ENCODE measurements around the gene STEAP3.

The STEAP3 gene

GRCh38 chr2:119198240-119198840, 25.3 kb upstream of the STEAP3 start:
- DNase-seq, result no peak

DNA sequence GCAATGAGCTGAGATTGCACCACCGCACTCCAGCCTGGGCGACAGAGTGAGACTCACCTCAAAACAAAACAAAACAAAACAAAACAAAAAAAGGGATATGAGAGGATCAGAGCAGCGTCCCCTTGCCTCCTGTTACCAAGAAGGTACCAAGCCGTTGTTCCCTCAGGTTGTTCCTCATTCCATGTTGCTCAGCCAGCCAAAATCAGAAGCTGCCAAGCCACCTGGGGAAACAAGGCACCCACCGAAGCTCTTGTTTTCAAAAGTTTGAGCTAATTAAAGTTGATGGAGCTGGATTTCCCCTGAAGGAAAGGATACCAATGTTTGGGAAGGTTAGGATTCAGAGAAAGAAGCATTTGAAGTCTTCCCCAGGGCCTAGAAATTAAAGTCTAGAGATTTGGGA, 21.8 kb upstream of the STEAP3 start:
- DNase-seq, result no peak

DNA sequence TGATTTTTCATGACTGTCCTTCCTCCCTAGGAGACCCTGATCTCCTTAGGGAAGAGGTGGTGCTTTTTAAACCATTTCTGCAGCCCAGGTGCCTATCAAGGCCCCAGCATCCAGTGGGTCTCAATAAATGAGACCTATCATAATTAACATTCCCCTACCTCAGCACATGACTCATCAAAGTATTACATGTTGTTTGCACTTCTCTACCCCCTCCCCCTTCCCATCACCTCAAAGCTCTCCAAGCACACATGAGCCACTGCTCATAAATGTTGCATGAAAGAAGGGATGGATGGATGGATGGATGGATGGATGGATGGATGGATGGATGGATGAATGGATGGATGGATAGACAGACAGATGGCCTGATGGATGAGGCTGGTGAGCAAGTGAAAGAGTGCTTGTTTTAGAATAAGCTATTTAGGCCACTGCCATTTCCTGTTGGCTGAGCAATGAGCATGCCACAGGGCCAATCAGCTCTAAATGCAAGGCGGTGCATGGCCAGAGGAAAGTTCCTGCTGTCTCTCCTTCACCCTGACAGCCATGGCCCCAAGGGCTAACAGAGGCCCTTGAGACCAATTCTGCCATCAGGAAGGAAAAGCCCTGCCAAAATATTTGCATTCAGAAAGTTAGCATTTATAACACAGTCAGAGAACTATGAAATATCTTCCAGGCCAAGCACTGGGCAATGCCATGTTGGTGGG, 20.9 kb upstream of the STEAP3 start:
- no peak for DNase-seq

GRCh38 chr2:119204525-119204924, 19.1 kb upstream of the STEAP3 start:
- DNase-seq, result no peak

- DNase-seq, result no peak
Measured at GRCh38 chr2:119205001-119205706, 18.5 kb upstream of the STEAP3 start.

DNA sequence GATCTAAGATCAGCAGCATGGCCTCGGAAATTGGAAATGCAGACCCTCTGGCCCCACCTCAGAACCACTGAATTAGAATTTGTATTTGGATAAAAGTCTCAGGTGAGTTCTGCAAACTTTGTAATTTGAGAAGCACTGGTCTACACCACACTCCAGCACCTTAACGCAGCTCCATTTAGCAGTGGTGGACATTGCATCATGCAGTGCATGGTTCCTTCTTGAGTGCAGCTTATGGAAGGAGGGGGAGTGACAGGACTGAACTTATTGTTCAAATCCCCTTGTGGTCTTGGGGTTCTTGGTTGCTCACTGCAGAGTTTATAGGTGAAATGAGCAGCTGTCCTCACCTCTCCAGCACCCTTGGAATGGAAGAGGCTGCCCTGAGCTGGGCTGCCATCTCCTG, 17.4 kb upstream of the STEAP3 start:
- no peak for DNase-seq

- DNase-seq, result no peak
Measured at GRCh38 chr2:119207447-119207846, 16.2 kb upstream of the STEAP3 start.

- no peak for DNase-seq
Measured at GRCh38 chr2:119208791-119209203, 14.8 kb upstream of the STEAP3 start.

DNA sequence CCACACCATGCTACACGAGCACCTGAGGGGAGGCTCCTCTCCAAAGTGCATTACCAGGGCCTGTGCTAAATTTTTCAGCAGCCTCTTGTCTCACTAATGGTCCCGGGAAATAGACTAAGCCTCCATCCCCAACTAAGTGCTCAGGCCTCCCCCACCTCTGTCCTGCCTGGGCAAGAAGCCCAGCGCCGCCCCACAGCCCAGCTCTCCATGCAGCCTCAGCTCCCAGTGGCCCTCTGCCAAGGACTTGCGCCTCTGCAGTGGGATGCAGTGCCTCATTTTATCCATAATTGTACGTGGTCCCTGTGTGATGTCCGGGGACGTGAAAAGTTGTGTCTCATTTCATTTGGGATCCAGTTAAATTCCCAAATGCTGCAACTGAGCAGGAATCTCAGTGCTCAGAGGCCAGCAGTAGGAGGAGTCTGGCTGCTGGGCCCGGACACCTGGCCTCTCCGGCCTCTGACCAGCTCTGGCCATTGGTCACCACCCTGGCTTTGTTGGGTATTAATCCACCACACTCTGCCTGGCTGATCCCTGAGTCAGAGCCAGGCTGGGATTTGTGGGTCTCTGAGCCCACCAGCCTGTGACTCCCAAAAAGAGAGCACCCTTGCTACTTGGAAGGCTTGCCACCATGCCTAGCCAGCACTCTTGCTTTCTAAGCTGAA, 11.4 kb upstream of the STEAP3 start:
- no peak for DNase-seq

- DNase-seq, result no peak
Measured at GRCh38 chr2:119214453-119215037, 9.1 kb upstream of the STEAP3 start.

GRCh38 chr2:119216994-119217393, 6.6 kb upstream of the STEAP3 start:
- DNase-seq, result no peak

DNA sequence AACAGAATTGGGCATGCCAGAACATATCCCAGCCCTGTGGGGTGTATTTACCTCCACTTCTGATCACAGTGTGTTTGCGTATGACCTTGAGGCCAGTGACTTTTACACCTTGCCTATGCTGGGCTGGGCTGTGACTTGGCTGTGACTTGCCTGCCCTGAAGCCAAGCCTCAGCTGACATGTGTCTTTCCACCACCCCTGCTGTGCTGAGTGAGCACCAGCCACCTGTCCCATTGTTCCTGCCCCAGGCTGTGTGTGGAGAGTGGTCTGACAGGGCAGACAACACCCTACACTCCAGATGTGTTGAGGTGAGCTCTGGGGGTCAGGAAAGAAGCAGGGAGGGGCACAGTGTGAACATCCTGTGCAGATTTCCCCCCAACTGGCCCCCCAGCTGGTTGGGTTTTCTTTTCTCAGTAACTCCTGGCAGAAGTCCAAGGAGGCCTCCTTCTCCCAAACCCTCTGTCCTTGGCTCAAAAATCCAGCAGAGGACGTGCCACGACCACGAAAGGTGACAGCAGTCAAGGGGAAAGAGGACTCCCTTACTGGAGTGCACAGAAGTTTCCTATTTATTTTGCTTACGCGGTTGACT, 5.1 kb upstream of the STEAP3 start:
- DNase-seq, result no peak

- no peak for DNase-seq
Measured at GRCh38 chr2:119219873-119220272, 3.8 kb upstream of the STEAP3 start.

- no peak for DNase-seq
Measured at GRCh38 chr2:119220720-119221301, 2.8 kb upstream of the STEAP3 start.

DNA sequence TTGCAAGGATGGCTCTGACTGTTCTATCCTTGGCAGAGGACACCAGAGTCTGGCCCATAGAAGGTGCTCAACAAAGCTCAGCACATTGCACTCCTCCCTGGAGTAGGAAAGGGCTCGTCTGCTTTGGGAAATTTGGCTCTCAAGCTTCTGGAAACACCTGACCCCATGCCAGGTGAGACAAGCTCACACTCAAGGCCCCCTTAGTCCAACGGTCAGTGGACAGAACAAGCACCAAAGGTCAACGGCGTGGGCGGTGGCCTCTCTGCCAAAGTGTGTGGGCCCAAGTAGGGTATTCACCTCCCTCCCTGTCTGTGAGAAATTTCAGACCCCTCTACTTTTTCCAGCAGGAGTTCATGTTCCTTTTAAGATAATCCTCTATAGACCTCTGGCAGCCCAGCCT, 2.0 kb upstream of the STEAP3 start:
- no peak for DNase-seq

DNA sequence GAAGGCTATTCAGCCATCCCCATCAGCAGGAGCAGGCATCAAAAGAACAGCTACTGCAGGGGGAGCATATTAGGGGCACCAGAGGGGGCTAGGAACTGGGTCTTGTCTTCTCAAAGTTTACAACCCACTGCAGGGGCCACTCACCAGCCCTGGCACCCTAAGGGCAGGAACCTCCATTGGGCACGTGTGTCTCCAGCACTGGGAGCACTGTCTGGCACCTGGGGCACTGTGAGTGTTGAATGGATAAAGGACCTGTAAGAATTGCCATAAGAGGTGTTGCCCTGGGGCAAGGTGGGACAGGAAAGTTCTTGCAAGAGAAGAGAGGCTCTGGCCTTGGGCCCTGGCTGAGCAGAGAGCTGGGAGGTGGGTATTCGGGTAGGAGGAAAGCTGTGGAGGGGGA, 1.4 kb upstream of the STEAP3 start:
- no peak for DNase-seq

DNA sequence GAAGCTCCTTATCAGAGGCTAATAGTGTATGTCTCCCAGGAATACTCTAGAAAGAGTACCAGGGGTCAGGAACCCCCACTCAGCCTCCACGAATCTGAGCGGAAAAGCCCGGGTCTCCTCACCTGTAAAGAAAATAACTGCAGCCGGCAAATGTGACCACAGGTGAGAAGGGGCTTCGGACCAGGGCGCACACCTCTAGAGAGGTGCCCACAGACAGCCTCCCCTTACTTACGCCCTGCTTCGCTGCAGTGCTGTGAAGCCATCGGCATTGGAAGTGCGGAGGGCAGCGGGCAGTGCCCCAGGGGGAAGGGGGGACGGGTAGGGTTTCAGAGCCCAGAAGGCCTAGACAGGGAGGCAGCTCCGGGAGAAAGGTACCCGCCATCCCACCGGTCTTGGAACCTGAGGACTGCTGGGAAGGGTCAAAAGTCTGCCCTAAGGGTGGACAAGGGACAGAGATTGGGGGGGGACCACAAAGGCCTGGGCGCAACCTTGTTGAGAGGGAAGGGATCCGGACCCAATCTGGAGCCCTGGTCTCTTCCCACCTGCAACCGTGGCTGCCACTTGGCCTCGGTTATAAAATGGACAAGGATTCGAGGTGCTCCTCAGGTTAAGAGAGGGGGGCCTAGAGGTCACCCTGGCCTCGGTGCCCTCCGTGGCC, 642 bp upstream of the STEAP3 start:
- no peak for DNase-seq

GRCh38 chr2:119224391-119225104, 914 bp downstream of the STEAP3 start:
- no peak for DNase-seq

GRCh38 chr2:119225105-119225865, 1.7 kb downstream of the STEAP3 start:
- no peak for DNase-seq

GRCh38 chr2:119225926-119226325, 2.3 kb downstream of the STEAP3 start:
- DNase-seq, result no peak
